Hippocampal formation (tissue), 2 donors: ENCODE measurements around the gene SPATA6L.
A peak's percentile ranks its signal among the peaks of the same experiment; 100 is the strongest.

Source experiments
- DNase-seq, 2 donors: peaks; one replicate each; lab custom pipeline; 2025; lab: John Stamatoyannopoulos, UW

Gene SPATA6L, protein sequence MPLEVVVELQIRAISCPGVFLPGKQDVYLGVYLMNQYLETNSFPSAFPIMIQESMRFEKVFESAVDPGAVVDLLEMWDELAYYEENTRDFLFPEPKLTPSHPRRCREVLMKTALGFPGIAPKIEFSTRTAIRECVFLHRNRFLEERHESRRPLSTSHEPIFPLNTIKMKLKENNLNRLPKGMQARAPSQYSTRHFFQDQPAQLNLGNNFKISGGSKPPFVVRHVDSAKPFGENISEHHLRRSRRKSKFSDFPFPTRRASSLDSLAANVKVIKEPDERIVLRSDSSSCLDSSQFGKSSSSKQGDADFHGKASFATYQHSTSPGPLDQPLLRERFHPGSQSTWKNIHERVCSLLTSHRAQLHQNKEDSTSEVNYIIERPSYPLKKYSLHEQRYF

DNA sequence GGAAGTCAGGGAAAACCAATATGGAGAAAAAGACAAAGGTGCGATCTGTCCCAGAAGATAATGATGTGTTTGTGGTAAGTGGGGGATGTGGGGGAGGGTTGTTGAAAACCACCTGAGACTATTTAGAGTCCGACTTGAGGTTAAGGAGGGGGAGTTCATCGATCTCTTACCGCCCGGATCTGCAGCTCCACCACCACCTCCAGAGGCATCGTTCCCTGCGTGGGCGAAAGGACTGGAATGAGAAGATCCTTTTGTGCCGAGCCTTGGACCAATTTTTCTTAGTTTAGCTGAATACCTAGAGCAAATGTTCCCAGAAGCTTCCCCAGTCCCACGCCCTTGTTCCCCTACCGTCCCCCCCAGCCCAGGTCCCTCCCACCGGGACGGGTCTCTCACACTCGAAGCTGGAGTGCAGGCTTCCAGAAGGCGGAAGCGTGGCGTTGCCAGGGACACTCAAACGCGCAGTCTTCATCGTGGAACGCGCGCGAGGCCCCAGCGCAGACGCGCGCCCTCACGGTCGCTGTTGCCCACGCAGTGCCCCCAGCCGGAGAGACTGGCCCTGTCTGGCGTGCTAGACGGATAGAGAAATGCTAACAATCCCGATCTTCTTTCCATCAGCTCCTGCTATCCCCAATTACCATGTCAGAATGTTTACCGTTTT lies at the start of gene SPATA6L:
Gene SPATA6L, minus strand, starts transcription at position 439 of the 658 bp plus-strand sequence. Its CDS starts 230 bp downstream, at position 209.
- peak; percentile 43 to 48 for DNase-seq

DNA sequence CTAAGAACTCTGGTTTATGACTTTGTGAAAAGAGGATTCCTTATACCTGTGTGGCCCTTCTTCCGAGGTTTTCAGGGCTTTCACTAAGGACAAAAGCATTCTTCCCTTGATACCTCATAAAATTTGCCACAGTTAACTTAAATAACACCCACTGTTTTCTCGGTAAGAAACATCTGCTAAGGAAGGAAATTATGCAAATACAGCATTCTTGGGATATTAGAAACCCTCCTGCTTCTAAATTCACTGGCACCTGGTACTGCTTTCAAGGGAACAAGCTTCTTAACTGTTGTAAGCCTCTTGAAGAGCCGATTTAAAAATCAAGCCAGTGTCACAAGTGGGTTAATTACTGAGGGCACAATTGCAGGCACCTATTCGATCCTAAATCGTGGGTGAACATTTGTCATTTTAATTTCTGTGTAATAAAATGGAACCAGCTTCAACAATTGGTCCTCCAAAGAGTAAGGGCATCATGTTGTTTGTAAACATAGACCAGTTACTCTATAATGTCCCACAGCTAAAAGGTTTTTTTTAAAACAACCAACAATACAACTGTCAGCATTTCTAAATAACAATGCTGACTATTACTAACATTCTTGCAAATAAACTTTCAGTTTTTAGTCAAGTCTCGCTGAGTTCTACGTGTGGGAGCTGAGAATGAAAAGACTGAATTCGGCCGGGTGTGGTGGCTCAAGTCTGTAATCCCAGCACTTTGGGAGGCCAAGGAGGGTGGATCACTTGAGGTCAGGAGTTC lies 48.2 kb upstream of the SPATA6L start:
- DNase-seq: no peak

DNA sequence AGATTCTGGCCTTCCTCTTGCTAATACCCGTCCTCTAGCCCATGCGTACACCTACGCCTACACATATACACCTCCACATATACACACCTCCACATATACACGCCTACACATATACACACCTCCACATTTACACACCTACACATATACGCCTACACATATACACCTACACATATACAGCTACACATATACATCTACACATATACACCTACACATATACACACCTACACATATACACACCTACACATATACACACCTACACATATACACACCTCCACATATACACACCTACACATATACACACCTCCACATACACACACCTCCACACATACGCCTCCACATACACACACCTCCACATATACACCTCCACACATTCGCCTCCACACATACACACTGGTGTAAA lies 47.6 kb upstream of the SPATA6L start:
- no peak for DNase-seq

DNA sequence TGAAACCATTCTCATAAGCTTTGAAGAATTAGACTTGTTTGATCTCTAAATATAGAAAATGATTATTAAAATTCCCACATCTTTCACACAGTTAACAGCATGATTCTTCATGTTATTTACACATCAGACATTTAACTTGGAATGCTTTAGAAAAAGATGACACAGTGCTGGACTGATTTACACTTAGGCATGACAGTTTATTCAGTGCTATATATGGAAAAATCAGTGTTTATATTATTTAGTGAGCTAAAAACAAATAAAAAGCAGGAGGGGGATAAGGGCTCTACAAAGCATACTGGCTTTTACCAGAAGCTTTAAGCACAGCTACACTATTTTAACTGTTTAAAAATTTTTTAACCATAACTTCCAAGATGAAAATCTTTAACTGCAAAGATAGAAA lies 43.1 kb upstream of the SPATA6L start:
- DNase-seq: no peak

DNA sequence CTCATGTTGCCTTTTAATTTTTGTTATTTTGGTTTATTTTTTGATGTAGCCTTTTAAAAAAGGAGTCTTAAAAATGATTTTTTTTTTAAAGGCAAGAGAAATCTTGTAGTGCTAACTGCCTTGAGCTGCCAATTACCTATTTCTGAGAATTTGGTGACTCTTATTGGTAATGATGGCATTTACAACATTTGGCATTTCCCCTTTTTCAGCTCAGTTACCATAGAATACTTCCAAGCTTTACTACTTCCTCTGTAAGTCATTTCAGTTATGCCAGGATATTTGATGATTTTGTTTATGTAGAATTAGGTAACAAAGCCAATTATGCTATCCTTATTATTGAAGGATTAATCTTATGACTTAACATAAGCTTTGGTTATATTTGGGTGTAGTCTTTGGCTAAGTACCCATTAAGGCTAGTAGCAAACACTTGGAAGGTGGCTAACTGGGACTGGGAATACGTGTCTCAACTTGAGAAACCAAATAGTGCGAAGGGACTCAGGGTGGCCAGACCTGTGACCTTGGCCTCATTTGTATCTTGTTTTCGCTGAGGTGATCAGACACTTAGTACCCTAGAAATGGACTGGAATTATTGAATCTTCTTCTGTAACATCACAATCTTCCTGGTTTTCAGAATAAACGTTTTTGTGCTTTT lies 40.8 kb upstream of the SPATA6L start:
- DNase-seq: no peak

DNA sequence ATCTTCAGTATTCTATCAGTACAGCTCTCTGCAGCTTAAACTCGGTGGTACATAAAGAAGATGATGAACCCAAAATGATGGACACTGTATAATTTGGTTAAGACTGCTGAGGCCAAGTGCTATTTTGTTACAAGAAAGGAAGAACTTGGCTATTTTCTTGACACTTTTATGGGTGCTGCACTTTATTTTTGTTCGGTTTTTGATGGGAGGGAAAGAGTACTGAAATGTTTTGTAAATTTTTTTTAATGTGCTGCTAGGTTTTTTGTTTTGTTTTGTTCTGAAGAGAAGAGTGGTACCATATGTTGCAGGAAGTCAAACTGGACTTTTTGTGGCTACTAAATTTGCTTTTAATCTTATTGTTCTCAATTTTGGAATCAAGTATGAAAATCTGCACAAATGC lies 39.7 kb upstream of the SPATA6L start:
- no peak for DNase-seq

DNA sequence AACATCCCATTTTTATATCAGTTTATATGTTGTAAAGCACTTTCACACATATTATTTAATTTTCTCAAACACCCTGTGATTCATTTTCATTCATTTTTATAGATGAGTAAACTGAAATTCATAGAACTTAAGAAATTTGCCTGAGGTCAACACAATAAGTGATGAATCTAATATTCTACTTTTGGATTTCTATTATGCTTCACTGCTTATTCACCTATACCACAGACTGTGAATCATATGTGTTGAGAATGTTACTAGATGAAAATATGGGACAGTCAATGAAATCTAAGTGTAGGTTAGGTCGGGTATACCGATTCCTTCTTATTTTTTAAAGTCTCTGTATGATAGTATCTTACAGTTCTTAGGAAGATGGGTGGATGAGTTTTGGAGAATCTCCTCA lies 37.8 kb upstream of the SPATA6L start:
- DNase-seq: no peak

DNA sequence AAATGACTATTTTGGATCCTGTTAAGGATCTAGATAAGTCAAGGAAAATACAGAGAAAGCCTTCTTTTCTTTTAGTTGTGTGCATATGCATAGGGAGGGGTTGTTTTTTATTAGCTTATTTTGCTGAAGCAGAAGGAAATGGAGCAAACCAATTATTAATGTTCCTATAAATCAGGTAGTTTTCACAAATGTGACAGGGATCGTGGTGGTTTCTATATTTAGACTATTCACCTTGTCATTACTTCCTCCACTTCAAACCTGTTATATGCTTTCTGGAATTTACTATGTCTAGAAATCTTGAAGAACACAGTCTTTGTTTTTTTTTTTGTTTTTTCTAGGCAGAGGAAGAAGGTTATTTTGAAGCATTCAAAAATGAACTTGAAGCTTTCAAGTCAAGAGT lies 35.2 kb upstream of the SPATA6L start:
- no peak for DNase-seq

DNA sequence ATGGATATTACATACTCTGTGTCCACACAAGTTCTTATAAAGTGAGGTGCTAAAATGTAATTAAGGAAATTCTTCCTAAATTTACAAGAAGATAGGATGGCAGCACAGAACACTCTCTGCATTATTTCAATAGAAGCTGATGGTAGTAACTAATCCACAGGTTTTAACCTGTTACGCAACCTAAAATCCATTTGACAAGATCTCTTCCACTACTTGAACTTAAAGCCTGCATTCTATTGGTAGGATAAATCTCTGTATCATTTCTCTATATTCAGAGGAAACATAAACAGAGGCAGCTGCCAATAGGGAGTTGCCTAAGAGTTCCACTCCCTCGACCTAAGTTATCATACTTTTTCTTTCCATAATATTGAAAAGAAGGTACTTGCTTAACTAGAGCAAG lies 34.7 kb upstream of the SPATA6L start:
- no peak for DNase-seq

DNA sequence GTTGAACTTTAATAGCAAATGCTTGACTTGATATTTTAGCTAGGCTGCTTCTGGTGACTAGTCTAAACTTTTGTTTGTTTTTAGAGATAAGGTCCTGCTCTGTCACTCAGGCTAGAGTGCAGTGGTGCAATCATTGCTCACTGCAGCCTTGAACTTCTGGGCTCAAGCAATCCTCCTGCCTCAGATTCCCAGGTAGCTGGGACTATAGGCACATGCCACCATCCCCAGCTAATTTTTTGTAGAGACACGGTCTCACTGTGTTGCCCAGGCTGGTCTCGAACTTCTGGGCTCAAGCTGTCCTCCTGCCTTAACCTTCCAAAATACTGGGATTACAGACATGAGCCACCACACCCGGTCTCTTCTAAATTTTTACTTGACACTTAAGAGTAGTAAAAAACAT lies 33.8 kb upstream of the SPATA6L start:
- no peak for DNase-seq

DNA sequence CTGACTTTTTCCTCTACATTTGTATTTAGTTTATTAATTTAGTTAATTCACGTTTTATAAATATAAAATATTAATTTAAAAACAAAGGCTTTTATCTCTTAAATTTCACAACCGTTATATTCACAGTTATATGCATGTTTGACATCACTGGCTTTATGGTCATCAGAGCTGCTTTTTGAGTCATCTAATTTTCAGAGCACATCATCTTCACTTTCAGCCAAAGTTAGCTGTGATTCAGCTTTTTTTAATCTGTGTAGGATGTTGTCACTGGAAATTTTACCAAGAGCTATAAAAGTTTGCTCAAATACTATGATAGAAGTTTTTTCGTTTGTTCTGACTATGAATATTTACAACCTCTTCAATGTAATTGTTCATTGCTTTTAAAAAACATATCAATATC lies 25.5 kb upstream of the SPATA6L start:
- no peak for DNase-seq

DNA sequence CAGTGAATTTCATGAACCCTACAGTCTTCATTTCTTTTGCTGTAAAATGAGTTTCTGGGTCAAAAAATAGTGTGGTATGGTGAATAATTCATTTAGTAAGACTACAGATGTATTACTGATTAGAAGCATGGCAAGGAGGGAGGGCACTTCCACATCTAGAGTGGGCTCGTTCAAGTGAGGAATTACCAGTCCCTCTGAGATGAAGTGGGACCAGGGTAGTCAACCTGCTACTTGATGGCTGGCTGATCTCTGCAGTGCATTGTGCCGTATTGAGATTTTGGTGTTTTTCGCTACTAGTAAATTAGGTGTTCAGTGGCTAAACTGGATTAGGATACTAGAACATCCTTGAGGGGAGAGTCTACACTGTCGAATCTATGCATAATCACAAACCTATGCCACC lies 23.9 kb upstream of the SPATA6L start:
- DNase-seq: no peak

DNA sequence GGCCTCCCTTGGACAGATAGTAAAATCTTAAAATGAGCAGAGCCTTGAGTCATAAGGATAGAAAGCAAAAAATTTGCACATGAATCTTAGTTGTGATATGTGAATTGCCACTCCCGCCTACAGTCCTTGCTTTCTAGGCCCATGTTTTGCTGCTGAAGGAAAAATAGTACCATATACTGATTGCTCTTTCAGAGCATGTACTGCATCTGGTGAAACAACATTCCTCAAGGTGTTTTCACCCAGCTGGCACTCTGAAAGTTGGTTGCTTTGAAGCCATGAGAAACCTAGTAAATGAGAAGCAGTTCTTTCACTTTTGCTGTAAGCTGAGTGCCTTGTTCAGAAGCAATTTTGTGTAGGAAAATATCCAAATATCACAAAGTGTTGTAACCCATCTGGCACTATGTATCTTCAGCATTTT lies 23.4 kb upstream of the SPATA6L start:
- peak in 1 of 2 donors; percentile 17 for DNase-seq

DNA sequence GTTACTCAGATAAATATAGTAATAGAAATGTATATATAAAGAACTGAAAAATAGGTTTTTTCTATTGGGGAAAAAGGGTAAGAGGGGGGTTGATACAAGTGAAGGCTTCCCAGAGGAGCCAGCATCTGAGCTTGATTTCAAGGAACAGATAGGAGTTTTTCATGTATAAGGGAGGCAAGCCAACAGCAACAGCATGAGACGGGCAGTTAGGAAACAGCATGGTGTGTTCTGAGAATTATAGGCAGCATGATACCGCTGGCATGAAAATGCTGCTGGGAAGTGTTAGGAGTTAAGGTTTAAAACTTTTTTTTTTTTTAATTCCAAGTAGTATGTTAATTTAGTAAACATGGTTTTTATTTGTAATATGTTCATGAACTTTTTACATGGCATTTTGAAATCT lies 22.7 kb upstream of the SPATA6L start:
- no peak for DNase-seq

DNA sequence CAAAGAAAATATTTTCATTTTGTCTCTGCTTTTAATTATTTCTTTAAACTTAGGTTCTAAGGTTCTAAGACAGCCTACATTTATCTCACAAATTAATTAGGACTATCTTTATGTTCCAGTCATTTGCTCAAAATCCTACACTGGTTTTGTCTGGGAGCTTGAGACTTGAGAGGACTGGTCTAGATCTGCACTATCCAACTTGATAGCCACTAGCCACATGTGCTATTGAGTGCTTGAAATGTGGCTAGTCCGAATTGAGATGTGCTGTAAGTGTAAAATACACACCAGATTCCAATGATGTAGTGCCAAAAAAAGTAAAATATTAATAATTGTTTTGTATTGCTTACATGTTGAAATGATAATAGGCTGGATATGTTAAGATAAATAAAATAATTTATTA lies 20.3 kb upstream of the SPATA6L start:
- DNase-seq: no peak

DNA sequence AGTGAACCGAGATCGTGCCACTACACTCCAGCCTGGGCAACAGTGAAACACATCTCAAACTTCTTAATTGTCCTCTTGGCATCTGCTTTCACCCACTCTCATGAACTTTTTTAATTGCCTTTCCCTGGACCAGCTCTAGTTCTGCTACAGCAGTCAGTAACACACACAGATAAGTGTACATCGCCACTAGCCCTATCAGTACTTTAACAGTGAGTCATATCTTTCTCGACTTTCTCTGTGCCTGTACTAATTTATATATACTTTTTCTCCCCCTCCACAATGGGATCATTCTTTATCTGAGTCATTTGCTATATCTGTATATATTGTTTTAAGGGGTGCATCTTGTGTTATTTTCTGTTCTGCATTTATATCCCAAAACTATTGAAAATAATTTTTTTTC lies 19.8 kb upstream of the SPATA6L start:
- no peak for DNase-seq

DNA sequence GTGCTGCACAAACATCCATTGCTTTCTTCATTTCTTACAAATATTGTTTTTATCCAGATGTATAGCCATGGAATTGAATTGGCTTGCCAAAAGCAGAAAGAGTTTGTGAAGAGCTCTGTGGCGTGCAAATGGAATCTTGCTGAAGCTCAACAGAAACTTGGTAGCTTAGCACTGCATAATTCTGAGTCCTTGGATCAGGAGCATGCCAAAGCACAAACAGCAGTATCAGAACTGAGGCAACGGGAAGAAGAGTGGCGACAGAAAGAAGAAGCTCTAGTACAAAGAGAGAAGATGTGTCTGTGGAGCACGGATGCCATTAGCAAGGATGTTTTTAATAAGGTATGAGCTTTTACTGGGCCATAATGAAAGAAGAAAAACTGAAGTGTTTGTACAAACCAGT lies 18.5 kb upstream of the SPATA6L start:
- DNase-seq: no peak

DNA sequence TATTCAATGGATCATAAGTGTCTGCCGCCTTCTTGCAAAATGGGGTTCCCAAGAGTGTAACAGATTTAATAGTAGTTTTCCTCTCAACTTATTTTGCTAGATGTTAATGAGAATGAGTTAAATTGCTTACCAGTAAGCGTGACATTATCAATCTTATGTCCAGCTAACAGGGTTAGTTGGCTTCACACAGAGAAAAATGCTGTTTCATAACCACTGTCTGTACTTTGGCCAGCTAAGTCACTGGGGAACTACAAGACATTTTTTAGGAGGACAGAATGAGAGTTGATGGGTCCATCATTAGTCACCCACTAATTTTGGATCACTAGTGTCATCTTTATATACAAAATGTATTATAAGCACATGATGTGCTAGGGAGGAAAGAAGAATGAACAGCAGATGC lies 14.5 kb upstream of the SPATA6L start:
- no peak for DNase-seq

DNA sequence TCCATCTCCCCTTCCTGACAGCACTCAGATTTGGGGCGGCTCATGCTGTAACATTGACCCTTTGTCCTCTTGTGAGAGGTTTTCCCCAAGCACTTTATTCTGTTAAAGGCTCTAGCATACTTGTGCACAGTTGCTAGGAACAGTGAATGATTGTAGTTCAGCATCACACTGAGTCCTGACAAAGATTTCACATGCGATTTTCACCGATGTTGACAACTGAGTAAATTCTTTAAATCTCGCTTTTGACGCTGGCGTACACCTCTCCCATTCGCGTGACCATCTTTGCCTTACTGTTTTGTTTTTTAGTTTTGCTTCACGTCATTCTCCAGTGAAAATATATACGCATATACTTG lies 13.9 kb upstream of the SPATA6L start:
- no peak for DNase-seq

DNA sequence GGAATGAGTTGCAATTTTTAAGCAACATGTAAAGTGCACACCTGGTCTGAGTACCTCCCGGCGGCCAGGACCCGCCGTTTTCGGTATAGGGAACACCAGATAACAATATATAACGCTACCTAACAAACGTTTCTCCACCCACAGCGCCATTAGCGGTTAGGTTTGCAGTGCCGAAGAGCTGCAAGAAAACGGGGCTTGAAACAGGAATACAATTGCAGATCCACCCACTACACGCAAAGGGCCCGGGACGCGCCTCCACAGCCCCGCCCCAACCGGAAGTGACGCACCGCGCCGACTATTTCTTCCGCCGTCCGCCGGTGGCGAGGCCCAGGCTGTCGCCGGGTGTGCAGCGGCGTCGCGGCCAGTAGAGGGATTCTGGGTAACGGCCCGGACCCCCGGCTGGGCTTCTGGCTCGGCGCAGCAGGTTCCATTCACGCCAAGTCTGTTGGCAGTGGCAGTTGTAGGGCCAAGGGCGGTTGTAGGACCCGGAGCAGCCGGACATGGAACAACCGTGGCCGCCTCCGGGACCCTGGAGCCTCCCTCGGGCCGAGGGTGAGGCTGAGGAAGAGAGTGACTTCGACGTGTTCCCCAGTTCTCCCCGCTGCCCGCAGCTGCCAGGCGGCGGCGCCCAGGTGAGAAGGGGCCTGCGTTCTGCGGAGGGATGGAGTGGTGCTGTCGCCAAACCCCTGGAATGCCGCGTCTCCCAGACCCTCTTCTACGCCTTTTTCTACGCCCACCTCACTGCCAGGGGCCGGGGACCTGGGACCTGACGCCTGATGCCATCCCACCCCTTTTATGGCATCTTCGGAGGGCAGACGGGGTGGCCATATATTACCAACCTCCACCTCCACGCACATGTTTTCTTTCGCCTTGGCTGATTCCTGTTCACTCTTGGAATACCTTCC lies 13.2 kb upstream of the SPATA6L start, which contains the start of gene CDC37L1:
Gene CDC37L1, plus strand, starts transcription at position 302 of the 905 bp plus-strand sequence. Its CDS starts 199 bp downstream, at position 501.
- DNase-seq: peak; percentile 96 to 98

DNA sequence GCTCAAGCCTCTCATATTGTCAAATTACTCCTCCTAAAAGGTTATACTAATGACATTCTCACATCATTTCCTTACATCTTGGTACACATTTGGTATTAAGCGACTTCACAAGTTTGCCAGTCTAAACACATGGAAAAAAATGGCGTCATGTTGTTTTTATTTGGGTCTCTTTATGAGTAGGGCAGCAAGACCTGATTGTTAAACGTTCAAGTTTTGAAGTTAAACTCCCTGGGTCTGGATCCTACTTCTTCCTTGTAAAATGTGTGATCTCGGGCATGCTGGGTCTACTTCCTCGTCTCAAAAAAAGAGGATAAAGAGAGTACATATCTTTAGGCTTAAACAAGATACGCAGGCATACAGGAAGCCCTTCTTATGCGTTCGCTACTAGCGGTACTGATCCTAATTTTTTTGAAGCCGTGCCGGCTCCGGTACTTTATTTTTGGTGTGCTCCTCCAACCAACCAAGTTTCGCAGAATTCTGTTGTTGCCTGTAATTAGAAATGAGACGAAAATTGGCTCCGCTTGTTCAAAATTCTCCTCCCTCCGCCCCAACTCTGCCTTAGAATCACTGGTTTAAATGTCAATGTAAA lies 12.5 kb upstream of the SPATA6L start:
- DNase-seq: peak; percentile 30 to 68
